H9 (cell line): Measurements from ENCODE around the gene ASXL3. TPM values are rescaled to one million over a fixed set of nuclear protein-coding genes. Genes with fewer than 3 reads are reported as not detected.

Experiments used
- DNase-seq: peaks from one replicate; pipeline ENCODE4 v3.0.0-alpha.2; 2017
- H2AFZ ChIP-seq: one replicate; pipeline ENCODE4 v1.6.1; 2013; ENCODE audit warnings: mild to moderate bottlenecking, low read length, control low read depth, moderate library complexity
- H2AK5ac ChIP-seq: 2 replicates; pipeline ENCODE4 v1.6.1; 2013; ENCODE audit warnings: low read length, control low read depth, mixed read lengths; ENCODE audit not compliant: insufficient read length
- H2BK120ac ChIP-seq: one replicate; pipeline ENCODE4 v1.6.1; 2013; ENCODE audit warnings: low read depth, mild to moderate bottlenecking, low read length, control low read depth, inconsistent platforms; ENCODE audit not compliant: poor library complexity, severe bottlenecking
- H2BK12ac ChIP-seq: 2 replicates; pipeline ENCODE4 v1.6.1; 2013; ENCODE audit warnings: low read length, control low read depth, mixed read lengths, low read depth; ENCODE audit not compliant: insufficient read length
- H2BK15ac ChIP-seq: 2 replicates; pipeline ENCODE4 v1.6.1; 2013; ENCODE audit warnings: low read depth, low read length, control low read depth
- H2BK20ac ChIP-seq: one replicate; pipeline ENCODE4 v1.6.1; 2013; ENCODE audit warnings: low read depth, mild to moderate bottlenecking, low read length, control low read depth, inconsistent platforms; ENCODE audit not compliant: poor library complexity, severe bottlenecking
- H2BK5ac ChIP-seq: 2 replicates; pipeline ENCODE4 v1.6.1; 2013; ENCODE audit warnings: low read length, control low read depth, mixed read lengths; ENCODE audit not compliant: insufficient read length
- H3K14ac ChIP-seq: 2 replicates; pipeline ENCODE4 v1.6.1; 2013; ENCODE audit warnings: low read length, control low read depth; ENCODE audit not compliant: insufficient read depth
- H3K18ac ChIP-seq: 2 replicates; pipeline ENCODE4 v1.6.1; 2013; ENCODE audit warnings: low read depth, mild to moderate bottlenecking, mixed read lengths, low read length, control low read depth; ENCODE audit not compliant: insufficient read length
- H3K23ac ChIP-seq: 2 replicates; pipeline ENCODE4 v1.6.1; 2013; ENCODE audit warnings: low read length, control low read depth, mixed read lengths, low read depth; ENCODE audit not compliant: insufficient read length
- H3K23me2 ChIP-seq: 2 replicates; pipeline ENCODE4 v1.6.1; 2013; ENCODE audit warnings: low read depth, mild to moderate bottlenecking, mixed read lengths, low read length, control low read depth; ENCODE audit not compliant: insufficient read length, poor library complexity, severe bottlenecking
- H3K27ac ChIP-seq: 2 replicates; pipeline ENCODE4 v1.5.1; 2013; ENCODE audit warnings: low read length, control low read depth, mixed read lengths, low read depth; ENCODE audit not compliant: insufficient read length
- H3K27me3 ChIP-seq: 2 replicates; pipeline ENCODE4 v1.6.1; 2013; ENCODE audit warnings: low read length, control low read depth, inconsistent platforms; ENCODE audit not compliant: insufficient read depth
- H3K4ac ChIP-seq: 2 replicates; pipeline ENCODE4 v1.6.1; 2013; ENCODE audit warnings: low read depth, mild to moderate bottlenecking, control low read depth, inconsistent platforms, low read length, moderate library complexity
- H3K4me1 ChIP-seq: 2 replicates; pipeline ENCODE4 v1.6.1; 2013; ENCODE audit warnings: low read length, control low read depth, inconsistent platforms; ENCODE audit not compliant: insufficient read depth
- H3K4me2 ChIP-seq: 2 replicates; pipeline ENCODE4 v1.6.1; 2013; ENCODE audit warnings: low read length, control low read depth, mixed read lengths; ENCODE audit not compliant: insufficient read length, insufficient read depth
- H3K56ac ChIP-seq: 2 replicates; pipeline ENCODE4 v1.6.1; 2013; ENCODE audit warnings: low read depth, mild to moderate bottlenecking, mixed read lengths, low read length, control low read depth; ENCODE audit not compliant: insufficient read length
- H3K79me1 ChIP-seq: 2 replicates; pipeline ENCODE4 v1.6.1; 2013; ENCODE audit warnings: low read depth, mild to moderate bottlenecking, moderate library complexity, low read length, control low read depth, inconsistent platforms; ENCODE audit not compliant: insufficient read depth, poor library complexity, severe bottlenecking
- H3K79me2 ChIP-seq: 2 replicates; pipeline ENCODE4 v1.6.1; 2013; ENCODE audit warnings: low read length, control low read depth, inconsistent platforms; ENCODE audit not compliant: insufficient read depth
- H3K9ac ChIP-seq: 2 replicates; pipeline ENCODE4 v1.6.1; 2013; ENCODE audit warnings: low read length, control low read depth, mixed read lengths; ENCODE audit not compliant: insufficient read length; ENCODE audit errors: extremely low read depth
- H3K9me3 ChIP-seq: one replicate; pipeline ENCODE4 v1.6.1; 2013; ENCODE audit warnings: low read depth, low read length, inconsistent platforms; ENCODE audit not compliant: control insufficient read depth
- H3T11ph ChIP-seq: one replicate; pipeline ENCODE4 v1.6.1; 2013; ENCODE audit warnings: mild to moderate bottlenecking, low read length, control low read depth, inconsistent platforms
- H4K20me1 ChIP-seq: one replicate; pipeline ENCODE4 v1.6.1; 2013; ENCODE audit not compliant: control insufficient read depth, insufficient read length, insufficient read depth
- H4K5ac ChIP-seq: 2 replicates; pipeline ENCODE4 v1.6.1; 2013; ENCODE audit warnings: low read depth, mild to moderate bottlenecking, mixed read lengths, low read length, control low read depth; ENCODE audit not compliant: insufficient read length
- H4K8ac ChIP-seq: replicated peaks from 2 replicates; pipeline ENCODE4 v1.6.1; 2013; ENCODE audit warnings: low read length, control low read depth, mixed read lengths, low read depth; ENCODE audit not compliant: insufficient read length
- H4K91ac ChIP-seq: 2 replicates; pipeline ENCODE4 v1.6.1; 2013; ENCODE audit warnings: low read depth, mild to moderate bottlenecking, moderate library complexity, mixed read lengths, low read length, control low read depth; ENCODE audit not compliant: insufficient read length
- H3K27ac Mint-ChIP-seq, 3 experiments: 2 replicates in 2 of 3; 3 replicates in 1 of 3; pipeline ENCODE4 v1.8.0; 2020 to 2021; ENCODE audit warnings: mixed read lengths in 3 of 3, mild to moderate bottlenecking in 1 of 3, moderate library complexity in 1 of 3
- H3K27me3 Mint-ChIP-seq: 2 replicates; pipeline ENCODE4 v1.8.0; 2021; ENCODE audit warnings: low read depth, mild to moderate bottlenecking, moderate library complexity, mixed read lengths
- H3K36me3 Mint-ChIP-seq, 3 experiments: 2 replicates in 2 of 3; 3 replicates in 1 of 3; pipeline ENCODE4 v1.8.0; 2020 to 2021; ENCODE audit warnings: low read depth in 3 of 3, mixed read lengths in 3 of 3; ENCODE audit not compliant: insufficient read depth in 1 of 3
- H3K4me1 Mint-ChIP-seq, 2 experiments: 2 replicates each; pipeline ENCODE4 v1.8.0; 2020; ENCODE audit warnings: mixed read lengths in 2 of 2
- H3K4me3 Mint-ChIP-seq, 2 experiments: 2 replicates in 1 of 2; 3 replicates in 1 of 2; pipeline ENCODE4 v1.8.0; 2020 to 2021; ENCODE audit warnings: mild to moderate bottlenecking in 2 of 2, mixed read lengths in 2 of 2, moderate library complexity in 1 of 2
- H3K9me3 Mint-ChIP-seq, 2 experiments: 2 replicates in 1 of 2; 3 replicates in 1 of 2; pipeline ENCODE4 v1.8.0; 2020; ENCODE audit warnings: mild to moderate bottlenecking in 2 of 2, mixed read lengths in 2 of 2, moderate library complexity in 1 of 2
- WGBS: extraction: QIAGEN DNeasy Blood & Tissue Kit; methylation state at CpG from one replicate; pipeline ENCODE4 v1.1.7; 2013; ENCODE audit warnings: missing lambda C conversion rate, low lambda C conversion rate, mixed read lengths; ENCODE audit not compliant: insufficient read length; ENCODE audit errors: extremely low coverage; 5-methylcytosine and 5-hydroxymethylcytosine counted together
- total RNA-seq: library from RNA; stranded (reverse); gene quantifications from 2 replicates; pipeline ENCODE4 v1.2.1, GENCODE V29; 2021
- TF ChIP-seq, protein P1 (sequence below): fragments of 200-600 bp; sonication (generic); conservative IDR thresholded peaks from 3 replicates; pipeline ENCODE4 v1.8.0; 2021; ENCODE audit warnings: antibody characterized with exemption, mild to moderate bottlenecking

The ASXL3 gene
- total RNA-seq, 1 experiment from 2014 or later = 0.35 TPM

DNA sequence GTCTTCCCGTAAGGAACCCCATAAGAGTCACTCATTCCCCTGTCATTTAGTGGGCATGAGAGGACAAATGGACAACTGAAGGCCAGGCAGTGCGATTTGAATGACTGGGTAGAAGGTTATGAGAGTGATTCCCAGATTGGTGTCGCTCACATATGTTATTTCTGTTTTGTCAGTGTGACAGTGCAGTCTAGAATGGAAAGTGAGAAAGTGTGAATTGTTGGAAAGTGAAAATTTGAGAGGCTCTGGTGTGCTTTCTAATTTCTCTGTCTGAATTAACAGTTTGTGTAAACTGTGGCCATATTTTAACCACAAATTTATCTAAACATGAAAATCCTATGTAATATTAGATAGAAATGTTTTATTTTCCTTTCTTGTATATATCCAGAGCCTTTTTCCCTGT, 49.1 kb downstream of the ASXL3 start:
- H3K4me3 Mint-ChIP-seq = no peak overlapping the region
- no peak overlapping the region for H3K9ac ChIP-seq
- H2AK5ac ChIP-seq = no peak overlapping the region
- no peaks in the 10 kb centered on the region for H3K27me3 ChIP-seq
- H2BK15ac ChIP-seq = no peak overlapping the region
- no peak overlapping the region for H2BK12ac ChIP-seq
- H3K4ac ChIP-seq = no peak overlapping the region
- no peaks in the 10 kb centered on the region for H3K9me3 ChIP-seq
- H3K56ac ChIP-seq = no peak overlapping the region
- H3K27ac ChIP-seq = no peak overlapping the region
- no peak overlapping the region for H2BK5ac ChIP-seq
- no peaks in the 10 kb centered on the region for H3K23me2 ChIP-seq
- H4K5ac ChIP-seq = no peak overlapping the region
- no peak overlapping the region for H3K27ac Mint-ChIP-seq
- no peaks in the 10 kb centered on the region for H3K79me1 ChIP-seq
- no peak overlapping the region for H4K91ac ChIP-seq
- no peak overlapping the region for H2BK120ac ChIP-seq
- H3K27me3 Mint-ChIP-seq = no peaks in the 10 kb centered on the region
- H2AFZ ChIP-seq = no peak overlapping the region
- no peaks in the 10 kb centered on the region for H3K36me3 Mint-ChIP-seq
- no peak overlapping the region for H3K14ac ChIP-seq
- H4K20me1 ChIP-seq = no peaks in the 10 kb centered on the region
- H3K79me2 ChIP-seq = no peaks in the 10 kb centered on the region
- TF ChIP-seq, protein P1, sequence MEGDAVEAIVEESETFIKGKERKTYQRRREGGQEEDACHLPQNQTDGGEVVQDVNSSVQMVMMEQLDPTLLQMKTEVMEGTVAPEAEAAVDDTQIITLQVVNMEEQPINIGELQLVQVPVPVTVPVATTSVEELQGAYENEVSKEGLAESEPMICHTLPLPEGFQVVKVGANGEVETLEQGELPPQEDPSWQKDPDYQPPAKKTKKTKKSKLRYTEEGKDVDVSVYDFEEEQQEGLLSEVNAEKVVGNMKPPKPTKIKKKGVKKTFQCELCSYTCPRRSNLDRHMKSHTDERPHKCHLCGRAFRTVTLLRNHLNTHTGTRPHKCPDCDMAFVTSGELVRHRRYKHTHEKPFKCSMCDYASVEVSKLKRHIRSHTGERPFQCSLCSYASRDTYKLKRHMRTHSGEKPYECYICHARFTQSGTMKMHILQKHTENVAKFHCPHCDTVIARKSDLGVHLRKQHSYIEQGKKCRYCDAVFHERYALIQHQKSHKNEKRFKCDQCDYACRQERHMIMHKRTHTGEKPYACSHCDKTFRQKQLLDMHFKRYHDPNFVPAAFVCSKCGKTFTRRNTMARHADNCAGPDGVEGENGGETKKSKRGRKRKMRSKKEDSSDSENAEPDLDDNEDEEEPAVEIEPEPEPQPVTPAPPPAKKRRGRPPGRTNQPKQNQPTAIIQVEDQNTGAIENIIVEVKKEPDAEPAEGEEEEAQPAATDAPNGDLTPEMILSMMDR = no peak
- no peak overlapping the region for H3K23ac ChIP-seq
- no peak for DNase-seq
- H2BK20ac ChIP-seq = no peak overlapping the region
- H3K4me1 ChIP-seq = no peaks in the 10 kb centered on the region
- H3T11ph ChIP-seq = no peak overlapping the region
- no peak overlapping the region for H3K18ac ChIP-seq
- no peak overlapping the region for H4K8ac ChIP-seq
- peaks cover 0 to 2% of the 10 kb centered on the region in 2 experiments; a peak in 1 of 4 replicates for H3K4me1 Mint-ChIP-seq
- no peaks in the 10 kb centered on the region for H3K9me3 Mint-ChIP-seq
- WGBS = no CpG with 5 or more reads among the region's 3 CpGs
- no peak overlapping the region for H3K4me2 ChIP-seq
